COR-L47 (cell line): Measurements from ENCODE around the gene STAB1.

ENCODE experiments used
- DNase-seq: peaks from one replicate; lab custom pipeline; 2025; lab: John Stamatoyannopoulos, UW

Gene STAB1

GRCh38 chr3:52563984-52564383, 68.8 kb downstream of the STAB1 start:
- DNase-seq = no peak

DNA sequence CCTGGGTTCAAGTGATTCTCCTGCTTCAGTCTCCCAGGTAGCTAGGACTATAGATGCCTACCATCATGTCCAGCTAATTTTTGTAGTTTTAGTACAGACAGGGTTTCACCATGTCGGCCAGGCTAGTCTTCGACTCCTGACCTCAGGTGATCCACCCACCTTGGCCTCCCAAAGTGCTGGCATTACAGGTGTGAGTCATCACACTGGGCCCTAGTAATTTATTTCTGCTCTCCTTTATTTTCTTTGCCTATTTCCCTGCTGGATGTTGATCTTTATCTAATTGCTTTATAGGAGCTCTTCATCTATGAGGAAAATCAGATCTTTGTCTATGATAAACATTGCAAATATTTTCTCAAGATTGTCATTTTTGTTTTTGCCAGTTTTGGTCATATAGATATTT, 72.9 kb downstream of the STAB1 start:
- no peak for DNase-seq

DNA sequence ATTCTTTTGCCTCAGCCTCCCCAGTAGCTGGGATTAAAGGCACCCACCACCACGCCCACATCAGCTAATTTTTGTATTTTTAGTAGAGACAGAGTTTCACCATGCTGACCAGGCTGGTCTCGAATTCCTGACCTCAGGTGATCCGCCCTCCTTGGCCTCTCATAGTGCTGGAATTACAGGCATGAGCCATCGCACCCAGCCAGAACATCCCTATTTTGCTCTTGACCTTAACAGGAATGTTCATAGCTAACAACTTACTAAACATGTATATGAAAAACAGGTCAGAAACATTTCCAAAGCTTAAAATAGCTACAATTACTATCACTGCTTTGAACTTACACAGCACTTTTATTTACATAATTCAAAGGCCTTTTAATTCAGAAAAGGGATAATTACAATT, 74.9 kb downstream of the STAB1 start:
- DNase-seq = no peak

DNA sequence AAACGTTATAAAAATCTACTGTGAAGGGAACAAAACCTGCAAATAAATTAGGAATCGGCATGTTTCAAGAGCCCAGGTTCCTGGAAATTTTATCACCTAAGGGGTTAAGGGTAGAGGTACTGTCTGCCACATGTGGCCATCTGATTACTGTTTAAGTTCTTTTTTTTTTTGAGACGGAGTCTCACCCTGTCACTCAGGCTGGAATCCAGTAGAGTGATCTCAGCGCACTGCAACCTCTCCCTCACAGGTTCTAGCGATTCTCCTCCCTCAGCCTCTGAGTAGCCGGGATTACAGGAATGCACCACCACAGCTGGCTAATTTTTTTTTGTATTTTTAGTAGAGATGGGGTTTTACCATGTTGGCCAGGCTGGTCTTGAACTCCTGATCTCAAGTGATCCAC, 77.1 kb downstream of the STAB1 start:
- DNase-seq = no peak
